Sigmoid colon (tissue), 7 donors: ENCODE measurements around the gene AMER3. TPM values are rescaled to one million over a fixed set of nuclear protein-coding genes. Genes with fewer than 3 reads are reported as not detected.

Experiments used
- DNase-seq: peaks from one replicate; pipeline ENCODE4 v3.0.0-alpha.2; 2019
- H3K27ac ChIP-seq, 4 donors: fragments of 200-600 bp; sonication (generic); one replicate each; pipeline ENCODE4 v1.5.1; 2016 to 2019; ENCODE audit warnings: mild to moderate bottlenecking in 1 of 4
- H3K27me3 ChIP-seq, 3 donors: fragments of 200-600 bp; sonication (generic); one replicate each; pipeline ENCODE4 v1.5.1; 2019; ENCODE audit warnings: mild to moderate bottlenecking in 1 of 3
- H3K36me3 ChIP-seq, 4 donors: fragments of 200-600 bp; sonication (generic); one replicate each; pipeline ENCODE4 v1.5.1; 2016 to 2019
- H3K4me1 ChIP-seq, 4 donors: fragments of 200-600 bp; sonication (generic); one replicate each; pipeline ENCODE4 v1.5.1; 2017 to 2019
- H3K4me3 ChIP-seq, 4 donors: fragments of 200-600 bp; sonication (generic); one replicate each; pipeline ENCODE4 v1.5.1; 2017 to 2019; ENCODE audit warnings: mild to moderate bottlenecking in 2 of 4, moderate library complexity in 1 of 4
- H3K9me3 ChIP-seq, 4 donors: fragments of 200-600 bp in 3 of 4; sonication (generic) in 3 of 4; one replicate each; pipeline versions ENCODE4 v1.5.1 to v1.6.1; 2013 to 2019
- CTCF ChIP-seq, 4 experiments: fragments of 450-650 bp in 3 of 4; fragments of 200-600 bp in 1 of 4; IDR thresholded peaks; one replicate each; pipeline ENCODE4 v1.5.1; 2016 to 2019; ENCODE audit warnings: antibody characterized with exemption in 4 of 4, mild to moderate bottlenecking in 3 of 4, moderate library complexity in 2 of 4
- EP300 ChIP-seq, 4 donors: sonication (generic); formaldehyde crosslinking; IDR thresholded peaks; one replicate each; pipeline ENCODE4 v1.6.1; 2017; ENCODE audit warnings: antibody characterized with exemption in 4 of 4
- POLR2A ChIP-seq, 2 donors: fragments of 450-650 bp; IDR thresholded peaks; one replicate each; pipeline ENCODE4 v1.6.1; 2016; ENCODE audit warnings: antibody characterized with exemption in 2 of 2, mild to moderate bottlenecking in 2 of 2, moderate library complexity in 2 of 2
- POLR2AphosphoS5 ChIP-seq, 4 donors: sonication (generic); formaldehyde crosslinking; IDR thresholded peaks; one replicate each; pipeline ENCODE4 v1.6.1; 2017; ENCODE audit warnings: antibody characterized with exemption in 4 of 4
- WGBS, 2 donors: extraction: QIAGEN DNeasy Blood & Tissue Kit; methylation state at CpG; one replicate each; pipeline ENCODE4 v1.1.7; 2013; 5-methylcytosine and 5-hydroxymethylcytosine counted together
- intact Hi-C: fragments of 100-400 bp; cut with DNase I; formaldehyde crosslinking; loops from one replicate; pipeline ENCODE4 v1.15.1; 2023
- polyA plus RNA-seq, 3 donors: library from polyadenylated mRNA; stranded (reverse); fragments of 200-250 nt; gene quantifications; one replicate each; pipeline ENCODE4 v1.2.3, GENCODE V29; 2013
- total RNA-seq, 4 donors: library from RNA; depleted of rRNA; stranded (reverse); fragments of >200 nt; gene quantifications; one replicate each; pipeline ENCODE4 v1.1.0, GENCODE V29; 2016
- donor health status: healthy with polysubstance abuse.
- donor health status: Bipolar disorder and iron deficiency.
- donor health status: healthy.

The AMER3 gene
- total and polyA plus RNA-seq, 7 donors: under 0.01 to 1.4 (median 0.28) TPM; not detected in 2

DNA sequence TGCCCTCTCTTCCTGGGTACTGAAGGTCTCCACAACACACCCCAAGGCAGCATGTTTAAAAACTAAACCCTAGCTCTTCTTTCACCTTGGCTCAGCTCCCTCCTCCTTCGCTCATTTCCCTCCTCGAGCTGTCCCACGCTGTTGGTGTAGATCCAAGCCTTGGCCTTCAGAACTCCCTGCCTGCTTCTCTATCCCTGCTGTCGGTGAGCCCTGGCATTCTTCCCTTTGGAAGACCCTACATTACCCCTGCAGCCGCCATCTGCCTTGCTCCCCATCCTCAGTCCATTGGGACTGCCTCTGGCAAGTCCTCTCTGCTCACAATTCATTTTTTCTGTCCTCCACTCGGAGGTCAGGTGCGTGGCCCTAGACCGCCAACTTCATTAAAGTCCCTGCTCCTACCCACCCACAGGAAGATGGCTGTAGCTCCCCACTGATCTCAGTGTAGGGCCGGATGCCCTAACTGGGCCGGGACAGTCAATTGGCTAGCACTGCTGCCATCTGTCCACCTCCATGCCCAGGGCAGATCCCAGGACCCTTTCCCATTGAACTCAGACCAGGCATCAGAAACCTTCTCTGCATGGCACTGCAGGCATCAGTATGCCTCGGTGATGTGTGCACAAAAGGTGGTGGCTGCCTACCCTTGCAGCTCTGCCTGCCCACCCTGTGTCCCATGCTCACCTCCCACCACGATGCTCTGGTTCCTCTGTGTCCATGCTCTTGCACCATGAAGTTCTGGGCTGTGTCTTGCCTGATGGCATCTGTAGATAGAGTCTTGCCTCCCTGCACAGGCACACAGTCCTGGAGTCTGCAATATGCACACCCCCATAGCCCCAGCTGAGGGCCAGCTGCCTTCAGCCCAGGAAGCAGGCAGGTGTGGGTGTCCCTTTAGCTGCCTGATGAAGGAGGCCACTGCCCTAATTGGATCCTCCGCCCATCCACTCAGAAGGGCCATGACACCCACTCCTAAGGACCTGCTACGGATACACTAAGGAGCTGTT lies 5.7 kb downstream of the AMER3 start:
- no peak for DNase-seq
- Histone ChIP-seq H3K9me3 (no peaks in the 10 kb centered on the region), H3K27ac (no peak overlapping the region), H3K36me3 (no peaks in the 10 kb centered on the region), H3K27me3 (peaks cover 8 to 43% (median 27%) of the 10 kb centered on the region in 3 donors), H3K4me3 (no peak overlapping the region), H3K4me1 (no peaks in the 10 kb centered on the region)
- TF ChIP-seq POLR2A (IDR thresholded peaks at IDR 0.05): no peak
- WGBS, 2 donors: 80 to 82% methylated on average over 14 of the region's 14 CpGs
- intact Hi-C loops: no loop called here

DNA sequence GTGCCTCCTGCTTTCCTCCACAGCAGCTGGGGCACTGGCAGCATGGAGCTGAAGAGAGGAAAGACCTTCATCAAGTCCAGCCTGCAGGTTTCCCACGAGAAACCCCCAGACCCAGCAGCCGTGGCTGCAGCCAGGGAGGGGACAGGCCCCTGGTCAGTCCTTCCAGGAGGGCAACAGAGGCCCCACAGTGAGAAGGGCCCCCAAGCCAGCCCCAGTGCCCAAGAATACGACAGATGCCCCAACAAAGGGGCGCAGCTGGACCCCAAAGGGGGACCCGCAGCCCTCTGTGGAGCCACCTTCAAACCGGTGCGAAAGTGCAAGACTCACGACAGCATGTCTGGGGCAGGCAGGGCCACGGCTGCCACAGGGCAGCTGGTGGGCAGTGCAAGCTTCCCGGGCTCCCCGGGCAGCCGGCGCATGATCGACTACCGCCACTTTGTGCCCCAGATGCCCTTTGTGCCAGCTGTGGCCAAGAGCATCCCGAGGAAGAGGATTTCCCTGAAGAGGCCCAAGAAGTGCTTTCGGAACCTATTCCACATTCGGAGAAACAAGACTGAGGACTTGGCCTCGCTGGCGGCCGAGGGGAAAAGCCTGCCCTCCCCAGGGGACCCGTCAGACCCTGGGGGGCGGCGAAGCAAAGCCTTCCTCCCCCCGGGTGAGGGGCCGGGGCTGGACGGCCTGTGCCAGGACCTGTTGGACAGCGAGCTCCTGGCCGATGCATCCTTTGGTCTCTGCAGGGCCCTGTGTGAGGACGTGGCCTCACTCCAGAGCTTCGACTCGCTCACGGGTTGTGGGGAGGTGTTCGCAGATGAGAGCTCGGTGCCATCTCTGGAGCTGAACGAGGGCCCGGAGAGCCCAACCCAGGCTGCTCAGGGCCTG lies 6.9 kb downstream of the AMER3 start:
- WGBS, 2 donors: 83 to 85% methylated on average over 37 of the region's 37 CpGs

DNA sequence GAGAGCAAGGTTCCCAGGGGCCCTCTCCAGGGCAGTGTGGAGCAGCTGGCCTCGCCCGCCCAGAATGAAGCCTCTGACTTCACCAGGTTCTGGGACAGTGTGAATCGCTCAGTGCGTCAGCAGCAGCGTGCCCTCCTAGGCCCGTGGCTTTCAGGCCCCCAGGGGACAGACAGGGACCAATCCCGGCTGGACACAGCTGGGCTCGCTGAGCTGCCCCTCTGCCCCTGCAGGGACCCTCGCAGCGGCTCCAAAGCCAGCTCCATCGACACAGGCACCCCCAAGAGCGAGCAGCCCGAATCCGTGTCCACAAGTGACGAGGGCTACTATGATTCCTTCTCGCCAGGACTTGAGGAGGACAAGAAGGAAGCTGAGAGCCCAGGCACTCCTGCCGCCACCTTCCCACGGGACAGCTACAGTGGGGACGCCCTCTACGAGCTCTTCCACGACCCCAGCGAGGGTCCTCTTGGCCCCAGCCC lies 7.6 kb downstream of the AMER3 start:
- DNase-seq: no peak
- 83 to 86% methylated on average over 22 of the region's 22 CpGs for WGBS, 2 donors
- Histone ChIP-seq H3K27me3 (peaks cover 0 to 25% (median 9%) of the 10 kb centered on the region in 3 donors), H3K4me1 (no peaks in the 10 kb centered on the region), H3K27ac (no peak overlapping the region), H3K4me3 (no peak overlapping the region), H3K9me3 (no peaks in the 10 kb centered on the region), H3K36me3 (no peaks in the 10 kb centered on the region)
- intact Hi-C loops: no loop called here
- no peak for TF ChIP-seq CTCF (IDR thresholded peaks at IDR 0.05)
- TF ChIP-seq POLR2A (IDR thresholded peaks at IDR 0.05): no peak
- TF ChIP-seq POLR2AphosphoS5 (IDR thresholded peaks at IDR 0.05): no peak
- no peak for TF ChIP-seq EP300 (IDR thresholded peaks at IDR 0.05)

More for the DNA sequence above, 6.9 kb downstream of the AMER3 start:
- intact Hi-C loops: no loop called here
- TF ChIP-seq EP300 (IDR thresholded peaks at IDR 0.05) (no peak), POLR2AphosphoS5 (IDR thresholded peaks at IDR 0.05) (no peak), CTCF (IDR thresholded peaks at IDR 0.05) (no peak), POLR2A (IDR thresholded peaks at IDR 0.05) (no peak)
- no peaks in the 10 kb centered on the region for H3K4me1 ChIP-seq
- no peak overlapping the region for H3K27ac ChIP-seq
- no peak for DNase-seq
- peaks cover 1 to 32% (median 16%) of the 10 kb centered on the region in 3 donors for H3K27me3 ChIP-seq
- H3K36me3 ChIP-seq: no peaks in the 10 kb centered on the region
- no peaks in the 10 kb centered on the region for H3K9me3 ChIP-seq
- no peak overlapping the region for H3K4me3 ChIP-seq

GRCh38 chr2:130763405-130763804 lies 8.1 kb downstream of the AMER3 start:
- WGBS, 2 donors: 71 to 90% methylated on average over 12 of the region's 12 CpGs
- peaks cover 0 to 24% (median 7%) of the 10 kb centered on the region in 3 donors for H3K27me3 ChIP-seq

More at GRCh38 chr2:130763405-130763804, 8.1 kb downstream of the AMER3 start:
- H3K36me3 ChIP-seq: no peaks in the 10 kb centered on the region
- H3K4me1 ChIP-seq: no peaks in the 10 kb centered on the region
- no peak overlapping the region for H3K4me3 ChIP-seq
- H3K27ac ChIP-seq: no peak overlapping the region
- intact Hi-C loops: no loop called here
- H3K9me3 ChIP-seq: no peaks in the 10 kb centered on the region
- TF ChIP-seq EP300 (IDR thresholded peaks at IDR 0.05) (no peak), CTCF (IDR thresholded peaks at IDR 0.05) (no peak), POLR2A (IDR thresholded peaks at IDR 0.05) (no peak), POLR2AphosphoS5 (IDR thresholded peaks at IDR 0.05) (no peak)
- DNase-seq: no peak
